ENCODE results near the gene MED27.
"Not testable (repeated sequence)": the region's sequence is repeated elsewhere in the genome, so short reads cannot be mapped to it uniquely, and the experiment has no call there.

MED27 gene

DNA sequence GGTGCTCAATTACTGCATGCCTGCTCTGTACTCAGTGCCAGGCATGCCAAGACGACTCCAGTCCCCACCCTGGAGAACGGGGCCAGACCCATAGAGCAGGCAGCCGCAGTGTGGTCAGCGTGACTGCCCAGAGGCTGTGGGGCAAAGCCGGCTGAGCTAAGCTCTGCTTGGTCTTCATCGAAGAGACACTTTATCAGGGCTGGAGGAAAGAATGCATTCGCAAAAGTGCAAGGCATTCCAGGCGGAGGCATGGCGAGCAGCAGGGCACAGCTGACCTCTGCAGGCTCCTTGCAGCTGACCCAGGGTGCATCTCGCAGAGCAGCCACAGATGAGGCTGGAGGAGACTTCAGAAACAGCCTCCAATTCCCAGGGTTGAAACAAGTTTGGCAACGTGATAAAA is 13.6 kb downstream of the MED27 start:
- Histone ChIP-seq H3K4me1 (peaks cover 0 to 29% (median 11%) of the 10 kb centered on the region in 4 donors), H3K36me3 (peaks cover 8 to 30% (median 20%) of the 10 kb centered on the region in 3 donors), H3K9me3 (no peaks in the 10 kb centered on the region), H3K27ac (no peak overlapping the region), H3K4me3 (no peak overlapping the region), H3K27me3 (no peaks in the 10 kb centered on the region)
- TF ChIP-seq, protein P1, sequence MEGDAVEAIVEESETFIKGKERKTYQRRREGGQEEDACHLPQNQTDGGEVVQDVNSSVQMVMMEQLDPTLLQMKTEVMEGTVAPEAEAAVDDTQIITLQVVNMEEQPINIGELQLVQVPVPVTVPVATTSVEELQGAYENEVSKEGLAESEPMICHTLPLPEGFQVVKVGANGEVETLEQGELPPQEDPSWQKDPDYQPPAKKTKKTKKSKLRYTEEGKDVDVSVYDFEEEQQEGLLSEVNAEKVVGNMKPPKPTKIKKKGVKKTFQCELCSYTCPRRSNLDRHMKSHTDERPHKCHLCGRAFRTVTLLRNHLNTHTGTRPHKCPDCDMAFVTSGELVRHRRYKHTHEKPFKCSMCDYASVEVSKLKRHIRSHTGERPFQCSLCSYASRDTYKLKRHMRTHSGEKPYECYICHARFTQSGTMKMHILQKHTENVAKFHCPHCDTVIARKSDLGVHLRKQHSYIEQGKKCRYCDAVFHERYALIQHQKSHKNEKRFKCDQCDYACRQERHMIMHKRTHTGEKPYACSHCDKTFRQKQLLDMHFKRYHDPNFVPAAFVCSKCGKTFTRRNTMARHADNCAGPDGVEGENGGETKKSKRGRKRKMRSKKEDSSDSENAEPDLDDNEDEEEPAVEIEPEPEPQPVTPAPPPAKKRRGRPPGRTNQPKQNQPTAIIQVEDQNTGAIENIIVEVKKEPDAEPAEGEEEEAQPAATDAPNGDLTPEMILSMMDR (IDR thresholded peaks at IDR 0.05) = no peak
- intact Hi-C loops (cut with DNase I; ENCODE audit: low total_unique reads) = no loop called here
- DNase-seq = no peak

DNA sequence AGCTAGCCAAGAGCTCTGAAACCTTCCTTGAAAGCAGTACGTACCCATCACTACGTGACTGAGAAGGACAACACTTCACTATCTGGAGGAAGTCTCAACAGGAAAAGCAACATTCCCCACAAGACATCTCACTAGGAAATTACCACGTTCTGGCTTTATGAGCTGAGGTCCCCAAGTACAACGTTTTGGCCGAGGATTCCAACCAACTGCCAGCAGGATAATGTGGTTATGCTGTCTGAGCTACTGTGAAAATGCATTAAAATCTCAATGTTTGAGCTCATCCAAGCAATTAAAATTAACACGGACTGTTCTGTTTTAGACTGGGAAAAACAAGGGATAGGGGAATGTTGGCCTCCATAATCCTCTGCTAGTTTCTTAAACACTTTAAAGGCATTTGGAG is 16.4 kb downstream of the MED27 start:
- no peak overlapping the region for H3K4me3 ChIP-seq
- H3K9me3 ChIP-seq = no peaks in the 10 kb centered on the region
- H3K4me1 ChIP-seq = peaks cover 0 to 4% (median 0%) of the 10 kb centered on the region in 4 donors
- TF ChIP-seq, protein P1 (IDR thresholded peaks at IDR 0.05) = no peak
- intact Hi-C loops (cut with DNase I; ENCODE audit: low total_unique reads) = no loop called here
- no peak overlapping the region for H3K27ac ChIP-seq
- no peak for DNase-seq
- H3K27me3 ChIP-seq = no peaks in the 10 kb centered on the region
- peaks cover 8 to 25% (median 15%) of the 10 kb centered on the region in 3 donors for H3K36me3 ChIP-seq

DNA sequence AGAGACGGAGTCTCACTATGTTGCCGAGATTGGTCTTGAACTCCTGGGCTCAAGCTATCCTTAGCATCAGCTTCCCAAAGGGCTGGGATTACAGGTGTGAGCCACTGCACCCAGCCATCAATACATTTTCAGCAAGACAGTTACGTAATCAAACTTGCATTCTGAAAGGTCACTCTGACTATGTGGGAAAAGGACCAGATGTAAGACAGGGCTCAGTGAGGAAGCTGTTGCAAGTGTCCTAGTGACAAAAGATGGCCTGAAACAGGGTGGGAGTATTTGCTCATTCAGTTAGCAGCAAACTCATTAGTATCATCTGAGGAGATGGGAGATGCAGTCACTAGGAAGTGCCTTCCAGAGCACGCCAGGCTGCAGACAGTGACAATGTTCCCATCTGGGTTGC is 16.9 kb downstream of the MED27 start:
- H3K36me3 ChIP-seq = peaks cover 8 to 20% (median 13%) of the 10 kb centered on the region in 3 donors
- TF ChIP-seq, protein P1 (IDR thresholded peaks at IDR 0.05) = no peak
- intact Hi-C loops (cut with DNase I; ENCODE audit: low total_unique reads) = no loop called here

DNA sequence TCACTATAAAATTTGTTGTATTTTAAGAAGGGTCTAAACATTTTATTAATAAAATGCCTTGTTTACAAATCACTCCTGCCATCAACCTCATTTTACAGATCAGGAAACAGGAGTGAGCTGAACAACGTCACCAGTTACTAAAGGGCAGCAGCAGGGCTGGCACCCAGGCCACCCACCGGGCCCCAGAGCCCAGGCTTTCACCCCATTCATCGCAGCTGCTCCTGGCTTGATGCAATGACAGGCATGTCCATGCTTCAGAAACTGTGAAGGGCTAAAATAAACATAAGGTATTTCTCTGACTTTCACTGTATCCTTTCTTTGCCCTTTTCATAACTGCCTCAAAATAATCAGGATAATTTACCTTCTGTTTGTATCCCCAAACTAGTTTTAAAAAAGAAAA is 18.1 kb downstream of the MED27 start:
- H3K27ac ChIP-seq = no peak overlapping the region
- TF ChIP-seq, protein P1 (IDR thresholded peaks at IDR 0.05) = no peak
- H3K36me3 ChIP-seq = peaks cover 8 to 14% (median 10%) of the 10 kb centered on the region in 3 donors
- no peak for DNase-seq
- H3K27me3 ChIP-seq = no peaks in the 10 kb centered on the region
- H3K4me1 ChIP-seq = peaks cover 0 to 4% (median 0%) of the 10 kb centered on the region in 4 donors
- no peaks in the 10 kb centered on the region for H3K9me3 ChIP-seq
- intact Hi-C loops (cut with DNase I; ENCODE audit: low total_unique reads) = no loop called here
- H3K4me3 ChIP-seq = no peak overlapping the region

More for the DNA sequence above, 16.9 kb downstream of the MED27 start:
- H3K9me3 ChIP-seq = no peaks in the 10 kb centered on the region
- H3K4me3 ChIP-seq = no peak overlapping the region
- no peak overlapping the region for H3K27ac ChIP-seq
- no peak for DNase-seq
- H3K4me1 ChIP-seq = peaks cover 0 to 4% (median 0%) of the 10 kb centered on the region in 4 donors
- no peaks in the 10 kb centered on the region for H3K27me3 ChIP-seq

DNA sequence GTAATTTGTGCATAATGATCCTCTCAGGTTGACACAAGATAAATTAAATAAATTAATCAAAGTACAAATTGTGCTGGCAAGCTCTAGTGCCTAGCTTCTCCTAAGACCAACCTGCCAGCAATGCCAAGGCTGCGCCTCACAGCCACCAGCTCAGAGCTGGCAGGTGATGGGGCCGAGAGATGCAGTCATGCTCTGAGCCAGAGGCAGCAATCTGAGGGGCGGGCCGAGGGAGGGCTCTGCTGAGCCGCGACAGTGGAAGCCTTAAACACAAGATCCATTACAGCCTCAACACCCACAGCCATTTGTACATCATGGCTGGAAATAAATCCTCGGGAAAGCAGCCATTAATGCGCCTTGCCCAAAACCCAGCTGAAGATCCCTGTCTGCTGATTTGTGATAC is 20.3 kb downstream of the MED27 start:
- intact Hi-C loops (cut with DNase I; ENCODE audit: low total_unique reads) = no loop called here

DNA sequence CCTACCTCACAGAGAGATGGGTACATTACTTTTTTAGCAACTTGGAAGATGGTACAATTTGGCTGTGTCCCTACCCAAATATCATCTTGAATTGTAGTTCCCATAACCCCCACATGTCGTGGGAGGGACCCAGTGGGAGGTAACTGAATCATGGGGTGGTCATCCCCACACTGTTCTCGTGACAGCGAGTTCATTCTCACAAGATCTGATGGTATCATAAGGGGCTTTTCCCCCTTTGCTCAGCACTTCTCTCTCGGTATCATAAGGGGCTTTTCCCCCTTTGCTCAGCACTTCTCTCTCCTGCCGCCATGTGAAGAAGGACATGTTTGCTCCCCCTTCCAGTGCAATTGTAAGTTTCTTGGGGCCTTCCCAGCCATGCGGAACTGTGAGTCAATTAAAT is 21.4 kb downstream of the MED27 start:
- DNase-seq; H3K27me3 ChIP-seq; H3K27ac ChIP-seq; H3K36me3 ChIP-seq; intact Hi-C loops (cut with DNase I; ENCODE audit: low total_unique reads); H3K4me1 ChIP-seq; H3K9me3 ChIP-seq; H3K4me3 ChIP-seq: not testable (repeated sequence)

More for the DNA sequence above, 20.3 kb downstream of the MED27 start:
- H3K4me1 ChIP-seq = no peaks in the 10 kb centered on the region
- no peak overlapping the region for H3K27ac ChIP-seq
- H3K9me3 ChIP-seq = no peaks in the 10 kb centered on the region
- H3K27me3 ChIP-seq = no peaks in the 10 kb centered on the region
- TF ChIP-seq, protein P1 (IDR thresholded peaks at IDR 0.05) = no peak
- DNase-seq = no peak
- peaks cover 0 to 10% (median 6%) of the 10 kb centered on the region in 3 donors for H3K36me3 ChIP-seq
- H3K4me3 ChIP-seq = no peak overlapping the region

Measured in tibial artery (tissue), 4 donors.